H9 (cell line): Measurements from ENCODE around the gene ACADM. TPM values are rescaled to one million over a fixed set of nuclear protein-coding genes. Genes with fewer than 3 reads are reported as not detected.

Experiments used
- DNase-seq: peaks from one replicate; pipeline ENCODE4 v3.0.0-alpha.2; 2017
- H2AFZ ChIP-seq: one replicate; pipeline ENCODE4 v1.6.1; 2013; ENCODE audit warnings: mild to moderate bottlenecking, low read length, control low read depth, moderate library complexity
- H2AK5ac ChIP-seq: 2 replicates; pipeline ENCODE4 v1.6.1; 2013; ENCODE audit warnings: low read length, control low read depth, mixed read lengths; ENCODE audit not compliant: insufficient read length
- H2BK120ac ChIP-seq: one replicate; pipeline ENCODE4 v1.6.1; 2013; ENCODE audit warnings: low read depth, mild to moderate bottlenecking, low read length, control low read depth, inconsistent platforms; ENCODE audit not compliant: poor library complexity, severe bottlenecking
- H2BK12ac ChIP-seq: 2 replicates; pipeline ENCODE4 v1.6.1; 2013; ENCODE audit warnings: low read length, control low read depth, mixed read lengths, low read depth; ENCODE audit not compliant: insufficient read length
- H2BK15ac ChIP-seq: 2 replicates; pipeline ENCODE4 v1.6.1; 2013; ENCODE audit warnings: low read depth, low read length, control low read depth
- H2BK20ac ChIP-seq: one replicate; pipeline ENCODE4 v1.6.1; 2013; ENCODE audit warnings: low read depth, mild to moderate bottlenecking, low read length, control low read depth, inconsistent platforms; ENCODE audit not compliant: poor library complexity, severe bottlenecking
- H2BK5ac ChIP-seq: 2 replicates; pipeline ENCODE4 v1.6.1; 2013; ENCODE audit warnings: low read length, control low read depth, mixed read lengths; ENCODE audit not compliant: insufficient read length
- H3K14ac ChIP-seq: 2 replicates; pipeline ENCODE4 v1.6.1; 2013; ENCODE audit warnings: low read length, control low read depth; ENCODE audit not compliant: insufficient read depth
- H3K18ac ChIP-seq: 2 replicates; pipeline ENCODE4 v1.6.1; 2013; ENCODE audit warnings: low read depth, mild to moderate bottlenecking, mixed read lengths, low read length, control low read depth; ENCODE audit not compliant: insufficient read length
- H3K23ac ChIP-seq: 2 replicates; pipeline ENCODE4 v1.6.1; 2013; ENCODE audit warnings: low read length, control low read depth, mixed read lengths, low read depth; ENCODE audit not compliant: insufficient read length
- H3K23me2 ChIP-seq: 2 replicates; pipeline ENCODE4 v1.6.1; 2013; ENCODE audit warnings: low read depth, mild to moderate bottlenecking, mixed read lengths, low read length, control low read depth; ENCODE audit not compliant: insufficient read length, poor library complexity, severe bottlenecking
- H3K27ac ChIP-seq: 2 replicates; pipeline ENCODE4 v1.5.1; 2013; ENCODE audit warnings: low read length, control low read depth, mixed read lengths, low read depth; ENCODE audit not compliant: insufficient read length
- H3K27me3 ChIP-seq: 2 replicates; pipeline ENCODE4 v1.6.1; 2013; ENCODE audit warnings: low read length, control low read depth, inconsistent platforms; ENCODE audit not compliant: insufficient read depth
- H3K4ac ChIP-seq: 2 replicates; pipeline ENCODE4 v1.6.1; 2013; ENCODE audit warnings: low read depth, mild to moderate bottlenecking, control low read depth, inconsistent platforms, low read length, moderate library complexity
- H3K4me1 ChIP-seq: 2 replicates; pipeline ENCODE4 v1.6.1; 2013; ENCODE audit warnings: low read length, control low read depth, inconsistent platforms; ENCODE audit not compliant: insufficient read depth
- H3K4me2 ChIP-seq: 2 replicates; pipeline ENCODE4 v1.6.1; 2013; ENCODE audit warnings: low read length, control low read depth, mixed read lengths; ENCODE audit not compliant: insufficient read length, insufficient read depth
- H3K56ac ChIP-seq: 2 replicates; pipeline ENCODE4 v1.6.1; 2013; ENCODE audit warnings: low read depth, mild to moderate bottlenecking, mixed read lengths, low read length, control low read depth; ENCODE audit not compliant: insufficient read length
- H3K79me1 ChIP-seq: 2 replicates; pipeline ENCODE4 v1.6.1; 2013; ENCODE audit warnings: low read depth, mild to moderate bottlenecking, moderate library complexity, low read length, control low read depth, inconsistent platforms; ENCODE audit not compliant: insufficient read depth, poor library complexity, severe bottlenecking
- H3K79me2 ChIP-seq: 2 replicates; pipeline ENCODE4 v1.6.1; 2013; ENCODE audit warnings: low read length, control low read depth, inconsistent platforms; ENCODE audit not compliant: insufficient read depth
- H3K9ac ChIP-seq: 2 replicates; pipeline ENCODE4 v1.6.1; 2013; ENCODE audit warnings: low read length, control low read depth, mixed read lengths; ENCODE audit not compliant: insufficient read length; ENCODE audit errors: extremely low read depth
- H3K9me3 ChIP-seq: one replicate; pipeline ENCODE4 v1.6.1; 2013; ENCODE audit warnings: low read depth, low read length, inconsistent platforms; ENCODE audit not compliant: control insufficient read depth
- H3T11ph ChIP-seq: one replicate; pipeline ENCODE4 v1.6.1; 2013; ENCODE audit warnings: mild to moderate bottlenecking, low read length, control low read depth, inconsistent platforms
- H4K20me1 ChIP-seq: one replicate; pipeline ENCODE4 v1.6.1; 2013; ENCODE audit not compliant: control insufficient read depth, insufficient read length, insufficient read depth
- H4K5ac ChIP-seq: 2 replicates; pipeline ENCODE4 v1.6.1; 2013; ENCODE audit warnings: low read depth, mild to moderate bottlenecking, mixed read lengths, low read length, control low read depth; ENCODE audit not compliant: insufficient read length
- H4K8ac ChIP-seq: replicated peaks from 2 replicates; pipeline ENCODE4 v1.6.1; 2013; ENCODE audit warnings: low read length, control low read depth, mixed read lengths, low read depth; ENCODE audit not compliant: insufficient read length
- H4K91ac ChIP-seq: 2 replicates; pipeline ENCODE4 v1.6.1; 2013; ENCODE audit warnings: low read depth, mild to moderate bottlenecking, moderate library complexity, mixed read lengths, low read length, control low read depth; ENCODE audit not compliant: insufficient read length
- H3K27ac Mint-ChIP-seq, 3 experiments: 2 replicates in 2 of 3; 3 replicates in 1 of 3; pipeline ENCODE4 v1.8.0; 2020 to 2021; ENCODE audit warnings: mixed read lengths in 3 of 3, mild to moderate bottlenecking in 1 of 3, moderate library complexity in 1 of 3
- H3K27me3 Mint-ChIP-seq: 2 replicates; pipeline ENCODE4 v1.8.0; 2021; ENCODE audit warnings: low read depth, mild to moderate bottlenecking, moderate library complexity, mixed read lengths
- H3K36me3 Mint-ChIP-seq, 3 experiments: 2 replicates in 2 of 3; 3 replicates in 1 of 3; pipeline ENCODE4 v1.8.0; 2020 to 2021; ENCODE audit warnings: low read depth in 3 of 3, mixed read lengths in 3 of 3; ENCODE audit not compliant: insufficient read depth in 1 of 3
- H3K4me1 Mint-ChIP-seq, 2 experiments: 2 replicates each; pipeline ENCODE4 v1.8.0; 2020; ENCODE audit warnings: mixed read lengths in 2 of 2
- H3K4me3 Mint-ChIP-seq, 2 experiments: 2 replicates in 1 of 2; 3 replicates in 1 of 2; pipeline ENCODE4 v1.8.0; 2020 to 2021; ENCODE audit warnings: mild to moderate bottlenecking in 2 of 2, mixed read lengths in 2 of 2, moderate library complexity in 1 of 2
- H3K9me3 Mint-ChIP-seq, 2 experiments: 2 replicates in 1 of 2; 3 replicates in 1 of 2; pipeline ENCODE4 v1.8.0; 2020; ENCODE audit warnings: mild to moderate bottlenecking in 2 of 2, mixed read lengths in 2 of 2, moderate library complexity in 1 of 2
- WGBS: extraction: QIAGEN DNeasy Blood & Tissue Kit; methylation state at CpG from one replicate; pipeline ENCODE4 v1.1.7; 2013; ENCODE audit warnings: missing lambda C conversion rate, low lambda C conversion rate, mixed read lengths; ENCODE audit not compliant: insufficient read length; ENCODE audit errors: extremely low coverage; 5-methylcytosine and 5-hydroxymethylcytosine counted together
- total RNA-seq: library from RNA; stranded (reverse); gene quantifications from 2 replicates; pipeline ENCODE4 v1.2.1, GENCODE V29; 2021
- TF ChIP-seq, protein P1 (sequence below): fragments of 200-600 bp; sonication (generic); conservative IDR thresholded peaks from 3 replicates; pipeline ENCODE4 v1.8.0; 2021; ENCODE audit warnings: antibody characterized with exemption, mild to moderate bottlenecking

ACADM gene
- total RNA-seq, 1 experiment from 2014 or later: 51.3 TPM

- Histone ChIP-seq H3T11ph (no peak within 1 kb of the TSS), H2AK5ac (no peak within 1 kb of the TSS), H4K20me1 (no peaks in the 10 kb centered on the region), H2BK15ac (no peak within 1 kb of the TSS), H2BK20ac (no peak within 1 kb of the TSS), H3K14ac (peak within 1 kb of the TSS; percentile 38; the same call in 1 of the 2 replicates), H4K91ac (no peak within 1 kb of the TSS), H3K79me1 (no peaks in the 10 kb centered on the region), H3K4ac (no peak within 1 kb of the TSS; the same call in 1 of the 2 replicates), H2BK5ac (no peak within 1 kb of the TSS), H2BK120ac (no peak within 1 kb of the TSS), H3K4me2 (peak within 1 kb of the TSS; percentile 63), H3K27me3 (no peaks in the 10 kb centered on the region), H4K5ac (peak within 1 kb of the TSS; percentile 93), H3K9ac (peak within 1 kb of the TSS; percentile 97), H3K18ac (peak within 1 kb of the TSS; percentile 54), H3K23me2 (peaks cover 10% of the 10 kb centered on the region), H3K9me3 (no peaks in the 10 kb centered on the region), H3K4me1 (no peaks in the 10 kb centered on the region; the same call in 1 of the 2 replicates), H4K8ac (no peak within 1 kb of the TSS), H2AFZ (peak within 1 kb of the TSS; percentile 87), H3K27ac (peak within 1 kb of the TSS; percentile 69), H3K23ac (no peak within 1 kb of the TSS), H3K56ac (no peak within 1 kb of the TSS), H3K79me2 (peaks cover 28% of the 10 kb centered on the region; the same call in 1 of the 2 replicates), H2BK12ac (no peak within 1 kb of the TSS)
- Mint-ChIP-seq H3K9me3 (no peaks in the 10 kb centered on the region), H3K27me3 (peaks cover 8% of the 10 kb centered on the region), H3K27ac (peak within 1 kb of the TSS; percentile 91 to 99 (median 98)), H3K36me3 (peaks cover 44 to 52% (median 49%) of the 10 kb centered on the region in 3 experiments), H3K4me1 (peaks cover 28 to 38% of the 10 kb centered on the region in 2 experiments), H3K4me3 (peak within 1 kb of the TSS; percentile 98 to 99)
- TF ChIP-seq, protein P1, sequence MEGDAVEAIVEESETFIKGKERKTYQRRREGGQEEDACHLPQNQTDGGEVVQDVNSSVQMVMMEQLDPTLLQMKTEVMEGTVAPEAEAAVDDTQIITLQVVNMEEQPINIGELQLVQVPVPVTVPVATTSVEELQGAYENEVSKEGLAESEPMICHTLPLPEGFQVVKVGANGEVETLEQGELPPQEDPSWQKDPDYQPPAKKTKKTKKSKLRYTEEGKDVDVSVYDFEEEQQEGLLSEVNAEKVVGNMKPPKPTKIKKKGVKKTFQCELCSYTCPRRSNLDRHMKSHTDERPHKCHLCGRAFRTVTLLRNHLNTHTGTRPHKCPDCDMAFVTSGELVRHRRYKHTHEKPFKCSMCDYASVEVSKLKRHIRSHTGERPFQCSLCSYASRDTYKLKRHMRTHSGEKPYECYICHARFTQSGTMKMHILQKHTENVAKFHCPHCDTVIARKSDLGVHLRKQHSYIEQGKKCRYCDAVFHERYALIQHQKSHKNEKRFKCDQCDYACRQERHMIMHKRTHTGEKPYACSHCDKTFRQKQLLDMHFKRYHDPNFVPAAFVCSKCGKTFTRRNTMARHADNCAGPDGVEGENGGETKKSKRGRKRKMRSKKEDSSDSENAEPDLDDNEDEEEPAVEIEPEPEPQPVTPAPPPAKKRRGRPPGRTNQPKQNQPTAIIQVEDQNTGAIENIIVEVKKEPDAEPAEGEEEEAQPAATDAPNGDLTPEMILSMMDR: no peak
- no CpG with 5 or more reads among the region's 28 CpGs for WGBS
- DNase-seq: peak; percentile 96
These were observed 61.7 kb downstream of the ACADM start, which contains the start of gene RABGGTB for GRCh38 chr1:75785983-75786853. Gene RABGGTB (plus strand): TSS chr1:75786256. CDS start chr1:75786272, 16 bp downstream.
